ENCODE results near the gene NDUFA13. TPM values are rescaled to one million over a fixed set of nuclear protein-coding genes. Genes with fewer than 3 reads are reported as not detected.

NDUFA13 gene
- total RNA-seq, 4 donors from 2014 or later = 21.1 to 100 (median 76.0) TPM

DNA sequence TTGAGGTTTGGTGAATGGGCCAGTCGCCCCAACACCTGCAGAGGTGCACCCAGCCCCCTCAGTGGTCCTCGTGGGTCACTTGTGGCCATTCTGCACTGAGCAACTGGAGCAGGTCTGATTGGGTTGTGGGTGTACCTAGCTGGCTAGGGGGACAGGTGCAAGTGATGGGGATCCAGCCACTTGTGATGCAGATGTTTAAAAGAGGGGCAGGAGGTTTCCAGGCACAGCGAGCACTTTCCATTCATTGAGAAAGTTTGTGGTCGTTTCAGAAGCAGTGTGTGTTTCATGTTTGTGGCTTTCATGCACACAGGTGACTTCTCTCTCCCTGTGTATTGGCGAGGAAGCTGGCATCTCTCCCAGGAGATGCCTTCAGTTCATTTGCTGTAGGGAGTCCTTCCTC lies 35.3 kb upstream of the NDUFA13 start:
- no peak for DNase-seq
- TF ChIP-seq, protein P1, sequence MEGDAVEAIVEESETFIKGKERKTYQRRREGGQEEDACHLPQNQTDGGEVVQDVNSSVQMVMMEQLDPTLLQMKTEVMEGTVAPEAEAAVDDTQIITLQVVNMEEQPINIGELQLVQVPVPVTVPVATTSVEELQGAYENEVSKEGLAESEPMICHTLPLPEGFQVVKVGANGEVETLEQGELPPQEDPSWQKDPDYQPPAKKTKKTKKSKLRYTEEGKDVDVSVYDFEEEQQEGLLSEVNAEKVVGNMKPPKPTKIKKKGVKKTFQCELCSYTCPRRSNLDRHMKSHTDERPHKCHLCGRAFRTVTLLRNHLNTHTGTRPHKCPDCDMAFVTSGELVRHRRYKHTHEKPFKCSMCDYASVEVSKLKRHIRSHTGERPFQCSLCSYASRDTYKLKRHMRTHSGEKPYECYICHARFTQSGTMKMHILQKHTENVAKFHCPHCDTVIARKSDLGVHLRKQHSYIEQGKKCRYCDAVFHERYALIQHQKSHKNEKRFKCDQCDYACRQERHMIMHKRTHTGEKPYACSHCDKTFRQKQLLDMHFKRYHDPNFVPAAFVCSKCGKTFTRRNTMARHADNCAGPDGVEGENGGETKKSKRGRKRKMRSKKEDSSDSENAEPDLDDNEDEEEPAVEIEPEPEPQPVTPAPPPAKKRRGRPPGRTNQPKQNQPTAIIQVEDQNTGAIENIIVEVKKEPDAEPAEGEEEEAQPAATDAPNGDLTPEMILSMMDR (IDR thresholded peaks at IDR 0.05) = no peak
- TF ChIP-seq EP300 (IDR thresholded peaks at IDR 0.05; ENCODE audit: low read depth) (no peak), POLR2A (IDR thresholded peaks at IDR 0.05) (no peak), POLR2AphosphoS5 (IDR thresholded peaks at IDR 0.05) (no peak)
- H3K27ac ChIP-seq = no peak overlapping the region
- in situ Hi-C loops (cut with MboI; ENCODE audit: low pct_ligation_motif_present in 1 of 4, low pct_unique_long_range_greater_than_20kb in 1 of 4, low sequenced_read_pairs in 3 of 4) (loop anchor here in 3 of 4 donors (25.0 kb wide), 2 partner anchors 118 to 293 kb away; partner anchors contain the start of genes BORCS8 (in 1 of the 3) and RFXANK (in 1 of the 3)), intact Hi-C loops (cut with DNase I; ENCODE audit: low total_unique reads) (no loop called here)
- 63 to 80% methylated on average over 1 to 5 of the region's 5 CpGs for WGBS, 2 donors (ENCODE audit: low coverage in 1 of 2)
- H3K4me3 ChIP-seq = no peak overlapping the region
- H3K36me3 ChIP-seq = no peaks in the 10 kb centered on the region
- H3K27me3 ChIP-seq = no peaks in the 10 kb centered on the region
- no peaks in the 10 kb centered on the region for H3K9me3 ChIP-seq
- peaks cover 3 to 20% (median 14%) of the 10 kb centered on the region in 4 donors for H3K4me1 ChIP-seq

DNA sequence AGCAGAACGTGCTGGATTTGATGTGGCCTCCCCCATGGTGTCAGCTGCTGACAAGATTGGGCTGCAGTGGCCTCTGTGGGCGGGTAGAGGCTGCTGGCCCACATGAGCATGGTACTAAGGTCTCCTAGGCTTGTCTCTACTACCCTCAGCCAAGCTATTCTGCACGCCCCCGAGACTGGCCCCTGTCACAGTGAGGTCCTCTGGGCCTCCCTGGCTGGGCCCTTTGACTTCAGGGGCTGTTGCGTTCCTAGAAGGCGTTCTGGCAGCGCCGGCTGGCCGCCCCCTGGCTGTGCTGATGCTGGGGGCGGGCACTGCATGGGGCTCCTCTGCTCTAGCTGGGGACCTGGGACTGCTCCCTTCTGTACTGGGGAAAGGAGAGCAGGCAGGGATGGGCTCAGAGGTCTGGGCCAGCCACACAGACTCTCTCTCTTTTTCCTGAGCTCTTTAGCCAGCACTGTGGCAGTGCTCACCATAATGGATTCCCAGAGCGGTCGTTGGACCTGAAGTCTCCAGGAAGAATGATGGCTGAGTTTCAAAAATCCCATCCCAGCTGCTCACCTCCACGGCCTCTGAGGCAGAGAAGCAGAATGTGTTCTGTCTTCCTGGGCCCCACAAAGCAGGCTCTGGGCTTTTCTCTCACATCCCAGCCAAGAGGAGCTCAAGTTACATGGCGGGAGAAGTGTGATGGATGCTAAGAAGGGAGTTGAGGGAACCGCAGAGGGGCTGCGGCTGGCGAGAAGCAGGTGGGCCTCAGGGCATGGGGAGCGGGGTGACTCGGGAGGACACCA lies 33.0 kb upstream of the NDUFA13 start:
- TF ChIP-seq POLR2A (IDR thresholded peaks at IDR 0.05) = no peak
- TF ChIP-seq EP300 (IDR thresholded peaks at IDR 0.05; ENCODE audit: low read depth) = no peak
- intact Hi-C loops (cut with DNase I; ENCODE audit: low total_unique reads) = no loop called here
- H3K27ac ChIP-seq = no peak overlapping the region
- peaks cover 2 to 27% (median 22%) of the 10 kb centered on the region in 4 donors for H3K4me1 ChIP-seq
- no peaks in the 10 kb centered on the region for H3K27me3 ChIP-seq
- H3K4me3 ChIP-seq = no peak overlapping the region
- DNase-seq = no peak
- in situ Hi-C loops (cut with MboI; ENCODE audit: low pct_ligation_motif_present in 1 of 4, low pct_unique_long_range_greater_than_20kb in 1 of 4, low sequenced_read_pairs in 3 of 4) = loop anchor here in 3 of 4 donors (25.0 kb wide), 2 partner anchors 121 to 296 kb away; partner anchors contain the start of genes BORCS8 (in 1 of the 3) and RFXANK (in 1 of the 3)
- H3K9me3 ChIP-seq = no peaks in the 10 kb centered on the region
- H3K36me3 ChIP-seq = no peaks in the 10 kb centered on the region
- WGBS, 2 donors (ENCODE audit: low coverage in 1 of 2) = 86% methylated on average over 19 of the region's 19 CpGs; no CpG with 5 or more reads in 1 of the 2 donors

DNA sequence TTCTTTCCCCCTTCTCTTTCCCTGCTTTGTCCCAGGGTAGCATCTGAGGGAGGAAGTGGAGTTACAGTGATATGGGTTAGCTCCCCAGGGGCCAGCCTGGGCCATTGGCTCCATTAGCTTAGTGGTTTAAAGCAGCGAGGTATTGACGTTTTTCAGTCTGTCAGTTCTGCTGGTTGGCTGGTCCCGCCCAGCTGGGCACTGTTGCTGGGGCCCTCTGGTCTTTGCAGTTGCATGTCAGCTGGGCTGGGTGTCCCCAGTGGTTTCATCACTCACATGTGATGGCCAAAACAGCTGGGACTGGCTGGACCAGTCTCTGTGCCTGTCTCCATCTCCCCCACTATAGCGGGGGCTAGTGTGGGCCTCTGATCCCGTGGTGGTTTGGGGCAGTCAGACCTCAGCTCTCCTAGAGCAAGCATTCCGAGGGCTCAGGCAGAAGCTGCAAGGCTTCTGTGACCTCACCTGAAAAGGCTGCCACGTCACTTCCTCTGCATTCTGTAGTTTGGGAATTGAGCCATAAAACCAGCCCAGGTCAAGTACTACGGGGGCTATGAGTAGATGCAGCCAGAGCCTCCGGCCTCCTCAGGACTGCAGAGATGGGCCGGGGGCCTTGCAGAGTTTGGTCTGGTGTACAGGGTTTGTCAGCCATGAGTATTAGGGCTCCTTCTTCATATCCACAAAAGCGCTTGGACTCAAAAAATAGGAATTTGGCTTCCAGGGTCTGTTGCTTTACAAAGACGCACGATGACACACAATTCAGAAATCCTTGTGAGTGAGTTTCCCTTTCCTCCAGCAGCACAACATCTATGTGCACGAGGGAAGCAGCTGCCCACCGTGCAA lies 30.6 kb upstream of the NDUFA13 start:
- TF ChIP-seq, protein P1 (IDR thresholded peaks at IDR 0.05) = no peak
- TF ChIP-seq EP300 (IDR thresholded peaks at IDR 0.05; ENCODE audit: low read depth) = no peak
- no peak for TF ChIP-seq POLR2AphosphoS5 (IDR thresholded peaks at IDR 0.05)
- TF ChIP-seq POLR2A (IDR thresholded peaks at IDR 0.05) = no peak
- DNase-seq = no peak
- in situ Hi-C loops (cut with MboI; ENCODE audit: low pct_ligation_motif_present in 1 of 4, low pct_unique_long_range_greater_than_20kb in 1 of 4, low sequenced_read_pairs in 3 of 4) (loop anchor here in 3 of 4 donors (25.0 kb wide), 2 partner anchors 123 to 298 kb away; partner anchors contain the start of genes BORCS8 (in 1 of the 3) and RFXANK (in 1 of the 3)), intact Hi-C loops (cut with DNase I; ENCODE audit: low total_unique reads) (loop anchor here (2.0 kb wide), 1 partner anchor 117 kb away; no protein-coding TSS in a partner anchor)
- 76% methylated on average over 15 of the region's 15 CpGs; no CpG with 5 or more reads in 1 of the 2 donors for WGBS, 2 donors (ENCODE audit: low coverage in 1 of 2)
- H3K9me3 ChIP-seq = no peaks in the 10 kb centered on the region
- H3K36me3 ChIP-seq = no peaks in the 10 kb centered on the region
- no peaks in the 10 kb centered on the region for H3K27me3 ChIP-seq
- no peak overlapping the region for H3K4me3 ChIP-seq
- H3K4me1 ChIP-seq = peaks cover 15 to 45% (median 41%) of the 10 kb centered on the region in 4 donors
- no peak overlapping the region for H3K27ac ChIP-seq

DNA sequence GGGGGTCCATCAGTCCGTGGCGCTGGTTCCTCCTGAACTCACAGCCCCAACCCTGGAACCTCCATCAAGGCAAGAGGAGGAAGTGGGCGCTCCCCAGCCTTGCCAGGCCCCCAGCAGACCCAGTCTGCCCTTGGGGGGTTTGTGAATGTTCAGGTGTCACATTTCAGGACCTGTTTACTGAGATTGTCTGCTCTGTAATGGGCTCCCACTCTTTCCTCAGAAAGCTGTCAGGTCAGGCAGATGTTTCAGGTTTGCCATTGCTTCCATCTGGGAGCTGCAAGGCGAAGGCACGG lies 30.1 kb upstream of the NDUFA13 start:
- DNase-seq = no peak
- H3K9me3 ChIP-seq = no peaks in the 10 kb centered on the region
- no peak overlapping the region for H3K27ac ChIP-seq
- peaks cover 15 to 49% (median 42%) of the 10 kb centered on the region in 4 donors for H3K4me1 ChIP-seq
- intact Hi-C loops (cut with DNase I; ENCODE audit: low total_unique reads) (loop anchor here (2.0 kb wide), 1 partner anchor 117 kb away; no protein-coding TSS in a partner anchor), in situ Hi-C loops (cut with MboI; ENCODE audit: low pct_ligation_motif_present in 1 of 4, low pct_unique_long_range_greater_than_20kb in 1 of 4, low sequenced_read_pairs in 3 of 4) (loop anchor here in 3 of 4 donors (25.0 kb wide), 2 partner anchors 124 to 299 kb away; partner anchors contain the start of genes BORCS8 (in 1 of the 3) and RFXANK (in 1 of the 3))
- H3K27me3 ChIP-seq = no peaks in the 10 kb centered on the region
- 97% methylated on average over 5 of the region's 5 CpGs; no CpG with 5 or more reads in 1 of the 2 donors for WGBS, 2 donors (ENCODE audit: low coverage in 1 of 2)
- TF ChIP-seq EP300 (IDR thresholded peaks at IDR 0.05; ENCODE audit: low read depth) (no peak), POLR2AphosphoS5 (IDR thresholded peaks at IDR 0.05) (no peak), POLR2A (IDR thresholded peaks at IDR 0.05) (no peak)
- TF ChIP-seq, protein P1 (IDR thresholded peaks at IDR 0.05) = no peak
- no peaks in the 10 kb centered on the region for H3K36me3 ChIP-seq
- H3K4me3 ChIP-seq = no peak overlapping the region
